ENCODE measurements around the gene RASSF8.

Gene RASSF8

GRCh38 chr12:26127404-26127803 is 168.9 kb downstream of the RASSF8 start:
- DNase-seq: no peak
- no peak overlapping the region for H3K4me3 ChIP-seq (ENCODE audit: low read depth, low read length)
- H3K36me3 ChIP-seq (replicated peaks): no peaks in the 10 kb centered on the region
- TF ChIP-seq, protein P1, sequence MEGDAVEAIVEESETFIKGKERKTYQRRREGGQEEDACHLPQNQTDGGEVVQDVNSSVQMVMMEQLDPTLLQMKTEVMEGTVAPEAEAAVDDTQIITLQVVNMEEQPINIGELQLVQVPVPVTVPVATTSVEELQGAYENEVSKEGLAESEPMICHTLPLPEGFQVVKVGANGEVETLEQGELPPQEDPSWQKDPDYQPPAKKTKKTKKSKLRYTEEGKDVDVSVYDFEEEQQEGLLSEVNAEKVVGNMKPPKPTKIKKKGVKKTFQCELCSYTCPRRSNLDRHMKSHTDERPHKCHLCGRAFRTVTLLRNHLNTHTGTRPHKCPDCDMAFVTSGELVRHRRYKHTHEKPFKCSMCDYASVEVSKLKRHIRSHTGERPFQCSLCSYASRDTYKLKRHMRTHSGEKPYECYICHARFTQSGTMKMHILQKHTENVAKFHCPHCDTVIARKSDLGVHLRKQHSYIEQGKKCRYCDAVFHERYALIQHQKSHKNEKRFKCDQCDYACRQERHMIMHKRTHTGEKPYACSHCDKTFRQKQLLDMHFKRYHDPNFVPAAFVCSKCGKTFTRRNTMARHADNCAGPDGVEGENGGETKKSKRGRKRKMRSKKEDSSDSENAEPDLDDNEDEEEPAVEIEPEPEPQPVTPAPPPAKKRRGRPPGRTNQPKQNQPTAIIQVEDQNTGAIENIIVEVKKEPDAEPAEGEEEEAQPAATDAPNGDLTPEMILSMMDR (IDR thresholded peaks at IDR 0.05; ENCODE audit: low read depth, low read length, missing control alignments): no peak
- no peak overlapping the region for H3K27ac ChIP-seq
- no peaks in the 10 kb centered on the region for H3K27me3 ChIP-seq (replicated peaks)
- in situ Hi-C loops (cut with HindIII; ENCODE audit: low pct_ligation_motif_present, low sequenced_read_pairs): no loop called here

GRCh38 chr12:26128168-26128567 is 169.7 kb downstream of the RASSF8 start:
- Histone ChIP-seq H3K27me3 (replicated peaks) (no peaks in the 10 kb centered on the region), H3K36me3 (replicated peaks) (no peaks in the 10 kb centered on the region), H3K27ac (no peak overlapping the region), H3K4me3 (ENCODE audit: low read depth, low read length) (no peak overlapping the region)
- TF ChIP-seq, protein P1 (IDR thresholded peaks at IDR 0.05; ENCODE audit: low read depth, low read length, missing control alignments): no peak
- in situ Hi-C loops (cut with HindIII; ENCODE audit: low pct_ligation_motif_present, low sequenced_read_pairs): no loop called here
- no peak for DNase-seq

Data from brain microvascular endothelial cell (primary cell).